Measurements from ENCODE around the gene UBR1. TPM values are rescaled to one million over a fixed set of nuclear protein-coding genes. Genes with fewer than 3 reads are reported as not detected.

UBR1 gene
- total RNA-seq, 4 donors from 2014 or later = 9.3 to 22.3 (median 11.7) TPM

GRCh38 chr15:43144512-43144911, 38.7 kb upstream of the UBR1 start:
- no peak overlapping the region for H3K27ac ChIP-seq
- DNase-seq = no peak
- no peak for TF ChIP-seq POLR2A (IDR thresholded peaks at IDR 0.05)
- no peak for TF ChIP-seq CTCF (IDR thresholded peaks at IDR 0.05)
- intact Hi-C loops (cut with DNase I) = no loop called here
- H3K27me3 ChIP-seq = no peaks in the 10 kb centered on the region
- H3K4me3 ChIP-seq = no peak overlapping the region
- H3K4me1 ChIP-seq = no peaks in the 10 kb centered on the region
- H3K36me3 ChIP-seq = peaks cover 5 to 68% (median 16%) of the 10 kb centered on the region in 3 donors
- H3K9me3 ChIP-seq = no peaks in the 10 kb centered on the region

DNA sequence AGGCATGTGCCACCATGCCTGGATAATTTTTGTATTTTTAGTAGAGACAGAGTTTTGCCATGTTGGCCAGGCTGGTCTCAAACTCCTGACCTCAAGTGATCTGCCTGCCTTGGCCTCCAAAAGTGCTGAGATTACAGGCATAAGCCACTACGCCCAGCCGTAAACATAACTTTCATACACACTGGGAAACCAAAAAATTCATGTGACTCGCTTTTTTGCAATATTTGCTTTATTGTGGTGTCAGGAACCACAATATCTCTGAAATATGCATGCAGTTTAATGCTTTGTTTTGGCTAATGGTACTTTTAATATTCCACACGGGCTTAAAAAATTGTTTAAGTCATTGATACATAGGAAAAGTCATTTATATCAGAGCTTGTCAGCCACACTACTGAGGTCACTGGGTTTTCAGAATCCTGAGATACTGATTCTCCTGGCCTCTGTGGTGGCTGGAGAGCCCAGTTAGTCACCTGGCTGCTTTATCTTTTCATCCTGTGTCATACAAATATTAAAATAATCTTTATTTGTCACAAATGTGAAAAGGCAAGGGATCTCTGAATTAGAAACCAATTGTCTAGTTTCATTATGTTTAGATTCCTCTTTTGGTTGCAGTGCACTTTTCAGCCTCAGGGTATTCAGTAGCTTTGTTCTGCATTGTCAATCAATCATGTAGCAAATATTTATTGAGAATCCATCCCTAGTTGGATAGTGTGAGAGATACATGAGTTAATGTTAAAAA, 37.5 kb upstream of the UBR1 start:
- H3K36me3 ChIP-seq = peaks cover 5 to 68% (median 9%) of the 10 kb centered on the region in 3 donors
- no peak overlapping the region for H3K27ac ChIP-seq
- H3K27me3 ChIP-seq = no peaks in the 10 kb centered on the region
- intact Hi-C loops (cut with DNase I) = no loop called here
- no peak overlapping the region for H3K4me3 ChIP-seq
- no peak for TF ChIP-seq POLR2A (IDR thresholded peaks at IDR 0.05)
- no peak for TF ChIP-seq CTCF (IDR thresholded peaks at IDR 0.05)
- no peak for DNase-seq
- H3K4me1 ChIP-seq = no peaks in the 10 kb centered on the region
- WGBS, 2 donors = 78 to 85% methylated on average over 4 of the region's 4 CpGs
- no peaks in the 10 kb centered on the region for H3K9me3 ChIP-seq

DNA sequence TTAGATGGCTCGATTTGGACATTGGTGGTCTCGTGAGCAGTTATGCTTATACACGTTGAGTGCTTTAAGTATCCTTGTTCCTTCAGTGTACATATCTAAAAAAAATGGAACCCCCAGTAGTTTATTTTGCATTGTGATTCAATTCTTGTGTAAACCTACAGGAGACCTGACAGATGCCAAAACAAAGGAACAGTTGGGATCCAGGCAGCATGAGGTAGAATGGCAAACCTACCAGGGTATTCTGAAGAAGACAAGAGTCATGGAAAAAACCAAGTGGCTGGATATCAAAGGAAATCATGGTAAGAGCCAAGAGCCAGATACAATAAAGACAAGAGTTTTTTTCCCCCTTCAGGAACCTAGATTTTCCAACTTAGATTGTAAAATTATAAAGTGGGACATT, 29.5 kb upstream of the UBR1 start:
- intact Hi-C loops (cut with DNase I) = no loop called here
- no peaks in the 10 kb centered on the region for H3K9me3 ChIP-seq

DNA sequence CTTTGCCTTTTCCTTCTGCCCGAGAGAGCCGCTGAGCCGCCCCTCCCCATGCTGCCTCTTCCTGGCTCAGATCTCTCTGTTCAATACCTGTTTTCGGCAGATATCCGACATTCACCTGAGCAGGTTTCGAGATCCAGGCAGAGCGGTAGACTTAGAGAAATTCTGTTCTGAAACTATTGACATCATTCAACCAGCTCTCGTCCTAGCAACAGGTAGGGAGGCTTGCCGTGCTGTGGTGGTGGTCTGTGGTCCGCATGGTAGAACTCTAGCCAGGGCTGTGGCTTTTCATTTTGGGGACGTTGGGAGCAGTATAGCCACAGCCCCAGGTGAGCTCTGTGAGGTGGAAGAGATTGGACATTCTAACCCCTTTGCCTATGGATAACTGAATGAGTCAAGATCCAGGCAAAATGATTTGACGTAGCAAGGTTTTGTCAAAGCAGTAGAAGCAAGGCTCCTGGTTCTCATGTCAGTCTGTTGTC, 28.4 kb upstream of the UBR1 start:
- Histone ChIP-seq H3K4me1 (peaks cover 5 to 37% (median 5%) of the 10 kb centered on the region in 3 donors), H3K27ac (peak overlapping the region; percentile 85 to 93 (median 86)), H3K36me3 (peaks cover 0 to 38% (median 5%) of the 10 kb centered on the region in 3 donors), H3K27me3 (no peaks in the 10 kb centered on the region), H3K9me3 (no peaks in the 10 kb centered on the region), H3K4me3 (peak overlapping the region; percentile 69 to 97 (median 82))
- intact Hi-C loops (cut with DNase I) = no loop called here
- no peak for TF ChIP-seq CTCF (IDR thresholded peaks at IDR 0.05)
- no peak for TF ChIP-seq POLR2A (IDR thresholded peaks at IDR 0.05)
- 9 to 14% methylated on average over 4 to 11 of the region's 12 CpGs for WGBS, 2 donors
- DNase-seq = no peak

More for the DNA sequence above, 29.5 kb upstream of the UBR1 start:
- Histone ChIP-seq H3K4me1 (peaks cover 5 to 37% (median 5%) of the 10 kb centered on the region in 3 donors), H3K27me3 (no peaks in the 10 kb centered on the region), H3K36me3 (peaks cover 0 to 50% (median 5%) of the 10 kb centered on the region in 3 donors), H3K4me3 (no peak overlapping the region), H3K27ac (no peak overlapping the region)
- TF ChIP-seq CTCF (IDR thresholded peaks at IDR 0.05) (no peak), POLR2A (IDR thresholded peaks at IDR 0.05) (no peak)
- WGBS, 2 donors = 92 to 93% methylated on average over 3 of the region's 3 CpGs
- no peak for DNase-seq

- Histone ChIP-seq H3K9me3 (no peaks in the 10 kb centered on the region), H3K4me1 (peaks cover 5 to 37% (median 5%) of the 10 kb centered on the region in 3 donors), H3K27me3 (no peaks in the 10 kb centered on the region), H3K36me3 (peaks cover 0 to 32% (median 5%) of the 10 kb centered on the region in 3 donors), H3K27ac (peak within 1 kb of the TSS; percentile 85 to 93 (median 86)), H3K4me3 (peak within 1 kb of the TSS; percentile 69 to 97 (median 82))
- intact Hi-C loops (cut with DNase I) = no loop called here
- TF ChIP-seq CTCF (IDR thresholded peaks at IDR 0.05) (peak in 2 of 6 experiments; percentile 10 to 27), POLR2A (IDR thresholded peaks at IDR 0.05) (peak in 2 of 4 donors; percentile 85)
- DNase-seq = peak; percentile 33
- WGBS, 2 donors = 0 to 1% methylated on average over 8 to 15 of the region's 66 CpGs
Observed at GRCh38 chr15:43133430-43134156, 27.8 kb upstream of the UBR1 start, which contains the start of gene TMEM62. TMEM62 (plus strand) TSS chr15:43133586; CDS start chr15:43133803, 217 bp downstream.

Measured in esophagus squamous epithelium (tissue), 5 donors.